Sigmoid colon (tissue), 4 donors: ENCODE results near the gene NCK1.

Experiments used
- EP300 ChIP-seq, 4 donors: sonication (generic); formaldehyde crosslinking; IDR thresholded peaks; one replicate each; pipeline ENCODE4 v1.6.1; 2017; ENCODE audit warnings: antibody characterized with exemption in 4 of 4
- POLR2A ChIP-seq, 2 donors: fragments of 450-650 bp; IDR thresholded peaks; one replicate each; pipeline ENCODE4 v1.6.1; 2016; ENCODE audit warnings: antibody characterized with exemption in 2 of 2, mild to moderate bottlenecking in 2 of 2, moderate library complexity in 2 of 2
- POLR2AphosphoS5 ChIP-seq, 4 donors: sonication (generic); formaldehyde crosslinking; IDR thresholded peaks; one replicate each; pipeline ENCODE4 v1.6.1; 2017; ENCODE audit warnings: antibody characterized with exemption in 4 of 4
- TF ChIP-seq, protein P1 (sequence below), 4 experiments: fragments of 450-650 bp in 3 of 4; fragments of 200-600 bp in 1 of 4; IDR thresholded peaks; one replicate each; pipeline ENCODE4 v1.5.1; 2016 to 2019; ENCODE audit warnings: antibody characterized with exemption in 4 of 4, mild to moderate bottlenecking in 3 of 4, moderate library complexity in 2 of 4

DNA sequence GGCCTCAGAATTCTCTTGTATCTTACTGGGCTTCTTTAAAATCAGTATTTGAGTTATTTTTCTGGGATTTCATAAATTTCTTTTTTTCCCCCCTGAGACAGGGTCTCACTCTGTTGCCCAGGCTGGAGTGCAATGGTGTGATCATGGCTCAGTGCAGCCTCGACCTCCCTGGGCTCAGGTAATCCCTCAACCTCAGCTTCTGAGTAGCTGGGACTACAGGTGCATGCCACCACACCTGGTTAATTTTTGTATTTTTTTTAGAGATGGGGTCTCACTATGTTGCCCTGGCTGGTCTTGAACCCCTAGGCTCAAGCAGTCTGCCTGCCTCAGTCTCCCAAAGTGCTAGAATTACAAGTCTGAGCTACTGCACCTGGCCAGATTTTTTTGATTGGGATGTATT, 43.5 kb downstream of the NCK1 start:
- TF ChIP-seq, protein P1, sequence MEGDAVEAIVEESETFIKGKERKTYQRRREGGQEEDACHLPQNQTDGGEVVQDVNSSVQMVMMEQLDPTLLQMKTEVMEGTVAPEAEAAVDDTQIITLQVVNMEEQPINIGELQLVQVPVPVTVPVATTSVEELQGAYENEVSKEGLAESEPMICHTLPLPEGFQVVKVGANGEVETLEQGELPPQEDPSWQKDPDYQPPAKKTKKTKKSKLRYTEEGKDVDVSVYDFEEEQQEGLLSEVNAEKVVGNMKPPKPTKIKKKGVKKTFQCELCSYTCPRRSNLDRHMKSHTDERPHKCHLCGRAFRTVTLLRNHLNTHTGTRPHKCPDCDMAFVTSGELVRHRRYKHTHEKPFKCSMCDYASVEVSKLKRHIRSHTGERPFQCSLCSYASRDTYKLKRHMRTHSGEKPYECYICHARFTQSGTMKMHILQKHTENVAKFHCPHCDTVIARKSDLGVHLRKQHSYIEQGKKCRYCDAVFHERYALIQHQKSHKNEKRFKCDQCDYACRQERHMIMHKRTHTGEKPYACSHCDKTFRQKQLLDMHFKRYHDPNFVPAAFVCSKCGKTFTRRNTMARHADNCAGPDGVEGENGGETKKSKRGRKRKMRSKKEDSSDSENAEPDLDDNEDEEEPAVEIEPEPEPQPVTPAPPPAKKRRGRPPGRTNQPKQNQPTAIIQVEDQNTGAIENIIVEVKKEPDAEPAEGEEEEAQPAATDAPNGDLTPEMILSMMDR (IDR thresholded peaks at IDR 0.05): no peak
- no peak for TF ChIP-seq POLR2AphosphoS5 (IDR thresholded peaks at IDR 0.05)
- no peak for TF ChIP-seq POLR2A (IDR thresholded peaks at IDR 0.05)
- TF ChIP-seq EP300 (IDR thresholded peaks at IDR 0.05): no peak
